WTC11 (cell line): ENCODE results near the gene CFHR4. TPM values are rescaled to one million over a fixed set of nuclear protein-coding genes. Genes with fewer than 3 reads are reported as not detected.

ENCODE experiments used
- E2F4 ChIP-seq: sonication (generic); formaldehyde crosslinking; IDR thresholded peaks from 2 replicates; pipeline ENCODE4 v1.8.1; 2022; ENCODE audit warnings: low read depth, mild to moderate bottlenecking, moderate library complexity, missing genetic modification reagents, borderline replicate concordance
- FOXK1 ChIP-seq: sonication (generic); formaldehyde crosslinking; IDR thresholded peaks from 2 replicates; pipeline ENCODE4 v1.8.0; 2022; ENCODE audit warnings: mild to moderate bottlenecking, moderate library complexity, missing genetic modification reagents
- JUN ChIP-seq: sonication (generic); formaldehyde crosslinking; IDR thresholded peaks from 2 replicates; pipeline ENCODE4 v1.8.0; 2023; ENCODE audit warnings: mild to moderate bottlenecking, missing genetic modification reagents
- ZBTB43 ChIP-seq: sonication (generic); formaldehyde crosslinking; IDR thresholded peaks from 2 replicates; pipeline ENCODE4 v1.8.1; 2023; ENCODE audit warnings: mild to moderate bottlenecking, missing genetic modification reagents
- ZNF317 ChIP-seq: sonication (generic); formaldehyde crosslinking; IDR thresholded peaks from 2 replicates; pipeline ENCODE4 v1.8.1; 2023; ENCODE audit warnings: low read depth, mild to moderate bottlenecking, moderate library complexity, missing genetic modification reagents, borderline replicate concordance
- ZNF532 ChIP-seq: fragments of 250-450 bp; sonication (Bioruptor Pico); IDR thresholded peaks from 2 replicates; pipeline ENCODE4 v1.9.0; 2021; ENCODE audit warnings: mild to moderate bottlenecking, borderline replicate concordance
- total RNA-seq: library from RNA; stranded (reverse); gene quantifications from 3 replicates; pipeline ENCODE4 v1.2.3, GENCODE V29; 2021
- TF ChIP-seq, protein P1 (sequence below): sonication (generic); formaldehyde crosslinking; IDR thresholded peaks from 2 replicates; pipeline ENCODE4 v1.8.1; 2023; ENCODE audit warnings: mild to moderate bottlenecking, missing genetic modification reagents, moderate library complexity
- TF ChIP-seq, protein P2 (sequence below): fragments of 250-450 bp; sonication (Bioruptor Pico); IDR thresholded peaks from 2 replicates; pipeline ENCODE4 v1.9.0; 2021; ENCODE audit warnings: mild to moderate bottlenecking

The CFHR4 gene
- total RNA-seq, 1 experiment from 2014 or later: 0.42 TPM

GRCh38 chr1:196960854-196961253 lies 73.0 kb downstream of the CFHR4 start (continued):
- TF ChIP-seq ZNF532 (CRISPR knock-in tag) (no peak), ZNF317 (CRISPR knock-in tag) (no peak), FOXK1 (CRISPR knock-in tag) (no peak), E2F4 (CRISPR knock-in tag) (no peak), ZBTB43 (CRISPR knock-in tag) (no peak), JUN (no peak)
- TF ChIP-seq, protein P1, sequence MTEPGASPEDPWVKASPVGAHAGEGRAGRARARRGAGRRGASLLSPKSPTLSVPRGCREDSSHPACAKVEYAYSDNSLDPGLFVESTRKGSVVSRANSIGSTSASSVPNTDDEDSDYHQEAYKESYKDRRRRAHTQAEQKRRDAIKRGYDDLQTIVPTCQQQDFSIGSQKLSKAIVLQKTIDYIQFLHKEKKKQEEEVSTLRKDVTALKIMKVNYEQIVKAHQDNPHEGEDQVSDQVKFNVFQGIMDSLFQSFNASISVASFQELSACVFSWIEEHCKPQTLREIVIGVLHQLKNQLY (CRISPR knock-in tag): no peak
- TF ChIP-seq, protein P2, sequence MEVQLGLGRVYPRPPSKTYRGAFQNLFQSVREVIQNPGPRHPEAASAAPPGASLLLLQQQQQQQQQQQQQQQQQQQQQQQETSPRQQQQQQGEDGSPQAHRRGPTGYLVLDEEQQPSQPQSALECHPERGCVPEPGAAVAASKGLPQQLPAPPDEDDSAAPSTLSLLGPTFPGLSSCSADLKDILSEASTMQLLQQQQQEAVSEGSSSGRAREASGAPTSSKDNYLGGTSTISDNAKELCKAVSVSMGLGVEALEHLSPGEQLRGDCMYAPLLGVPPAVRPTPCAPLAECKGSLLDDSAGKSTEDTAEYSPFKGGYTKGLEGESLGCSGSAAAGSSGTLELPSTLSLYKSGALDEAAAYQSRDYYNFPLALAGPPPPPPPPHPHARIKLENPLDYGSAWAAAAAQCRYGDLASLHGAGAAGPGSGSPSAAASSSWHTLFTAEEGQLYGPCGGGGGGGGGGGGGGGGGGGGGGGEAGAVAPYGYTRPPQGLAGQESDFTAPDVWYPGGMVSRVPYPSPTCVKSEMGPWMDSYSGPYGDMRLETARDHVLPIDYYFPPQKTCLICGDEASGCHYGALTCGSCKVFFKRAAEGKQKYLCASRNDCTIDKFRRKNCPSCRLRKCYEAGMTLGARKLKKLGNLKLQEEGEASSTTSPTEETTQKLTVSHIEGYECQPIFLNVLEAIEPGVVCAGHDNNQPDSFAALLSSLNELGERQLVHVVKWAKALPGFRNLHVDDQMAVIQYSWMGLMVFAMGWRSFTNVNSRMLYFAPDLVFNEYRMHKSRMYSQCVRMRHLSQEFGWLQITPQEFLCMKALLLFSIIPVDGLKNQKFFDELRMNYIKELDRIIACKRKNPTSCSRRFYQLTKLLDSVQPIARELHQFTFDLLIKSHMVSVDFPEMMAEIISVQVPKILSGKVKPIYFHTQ: no peak

Other genes with a start within 250 kb of the CFHR4 start
- gene CFH, start 236.0 kb upstream of the CFHR4 start, total RNA-seq: 0.17 to 0.44 TPM (median 0.34 TPM) in 3 replicates
- 0.24 to 0.80 TPM (median 0.27 TPM) in 3 replicates for gene CFHR3, start 113.2 kb upstream of the CFHR4 start, total RNA-seq
- 0.14 to 0.20 TPM (median 0.16 TPM) in 3 replicates for gene CFHR1, start 68.3 kb upstream of the CFHR4 start, total RNA-seq
- gene CFHR2, start 55.7 kb downstream of the CFHR4 start, total RNA-seq: 0.37 TPM in 1 of 3 replicates, not detected in the others
- not detected in 3 replicates for gene CFHR5, start 89.5 kb downstream of the CFHR4 start, total RNA-seq
- not detected in 3 replicates for gene F13B, start 179.2 kb downstream of the CFHR4 start, total RNA-seq